ENCODE measurements around the gene PROB1. TPM values are rescaled to one million over a fixed set of nuclear protein-coding genes. Genes with fewer than 3 reads are reported as not detected.
"Not testable (repeated sequence)": the region's sequence is repeated elsewhere in the genome, so short reads cannot be mapped to it uniquely, and the experiment has no call there.

PROB1 gene
- total RNA-seq, 1 donor from 2014 or later: 5.5 TPM

GRCh38 chr5:139393497-139394122 lies 1.3 kb downstream of the PROB1 start:
- intact Hi-C loops (cut with micrococcal nuclease): loop anchor here (2.0 to 10.0 kb wide), 5 partner anchors 101 to 739 kb away; partner anchors contain the start of genes MATR3, SIL1 and UBE2D2

- intact Hi-C loops (cut with micrococcal nuclease): loop anchor here (1.0 to 10.0 kb wide), 7 partner anchors 11 to 738 kb away; partner anchors contain the start of genes MATR3, PAIP2, SIL1 and SPATA24
These were observed 2.0 kb downstream of the PROB1 start for GRCh38 chr5:139392678-139393496.

GRCh38 chr5:139392324-139392677 lies 2.6 kb downstream of the PROB1 start:
- intact Hi-C loops (cut with micrococcal nuclease): loop anchor here (1.0 to 10.0 kb wide), 7 partner anchors 12 to 738 kb away; partner anchors contain the start of genes MATR3, PAIP2, SIL1 and SPATA24

DNA sequence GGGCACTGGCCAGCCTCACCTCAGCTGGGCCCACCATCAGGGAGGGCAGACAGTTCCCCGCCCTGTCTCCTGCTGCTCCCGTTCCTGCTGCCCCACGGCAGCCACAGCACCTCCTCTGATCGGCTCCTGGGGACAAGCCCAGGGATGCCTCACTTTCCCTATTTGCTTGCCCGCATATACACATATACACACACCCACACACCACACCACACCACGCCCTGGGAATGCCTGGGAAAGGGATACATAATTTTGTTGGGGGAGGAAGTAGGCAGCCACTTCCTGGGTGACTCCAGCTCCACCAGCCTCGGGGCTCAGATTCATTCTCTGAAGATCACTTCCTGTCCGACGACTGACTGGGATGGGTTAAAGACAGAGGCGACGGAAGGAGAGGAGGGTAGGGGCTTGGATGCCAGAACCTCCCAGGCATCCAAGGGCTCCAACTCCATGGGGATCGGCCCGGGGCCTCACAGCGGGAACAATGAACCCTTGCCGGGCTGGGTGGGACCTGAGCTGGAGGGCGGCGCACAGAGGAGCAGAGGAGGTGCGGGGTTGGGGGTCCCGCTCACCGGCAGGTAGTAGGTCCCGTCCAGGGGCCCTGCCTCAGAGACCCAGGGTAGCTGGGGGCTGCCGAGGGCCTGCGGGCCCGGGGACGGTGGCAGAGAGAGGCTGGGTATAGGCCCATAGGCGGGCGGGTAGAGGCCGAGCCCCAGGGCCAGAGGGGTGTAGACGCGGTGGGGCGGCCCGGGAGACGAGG lies 3.2 kb downstream of the PROB1 start:
- intact Hi-C loops (cut with micrococcal nuclease): loop anchor here (1.0 to 10.0 kb wide), 7 partner anchors 13 to 737 kb away; partner anchors contain the start of genes MATR3, PAIP2, SIL1 and SPATA24

DNA sequence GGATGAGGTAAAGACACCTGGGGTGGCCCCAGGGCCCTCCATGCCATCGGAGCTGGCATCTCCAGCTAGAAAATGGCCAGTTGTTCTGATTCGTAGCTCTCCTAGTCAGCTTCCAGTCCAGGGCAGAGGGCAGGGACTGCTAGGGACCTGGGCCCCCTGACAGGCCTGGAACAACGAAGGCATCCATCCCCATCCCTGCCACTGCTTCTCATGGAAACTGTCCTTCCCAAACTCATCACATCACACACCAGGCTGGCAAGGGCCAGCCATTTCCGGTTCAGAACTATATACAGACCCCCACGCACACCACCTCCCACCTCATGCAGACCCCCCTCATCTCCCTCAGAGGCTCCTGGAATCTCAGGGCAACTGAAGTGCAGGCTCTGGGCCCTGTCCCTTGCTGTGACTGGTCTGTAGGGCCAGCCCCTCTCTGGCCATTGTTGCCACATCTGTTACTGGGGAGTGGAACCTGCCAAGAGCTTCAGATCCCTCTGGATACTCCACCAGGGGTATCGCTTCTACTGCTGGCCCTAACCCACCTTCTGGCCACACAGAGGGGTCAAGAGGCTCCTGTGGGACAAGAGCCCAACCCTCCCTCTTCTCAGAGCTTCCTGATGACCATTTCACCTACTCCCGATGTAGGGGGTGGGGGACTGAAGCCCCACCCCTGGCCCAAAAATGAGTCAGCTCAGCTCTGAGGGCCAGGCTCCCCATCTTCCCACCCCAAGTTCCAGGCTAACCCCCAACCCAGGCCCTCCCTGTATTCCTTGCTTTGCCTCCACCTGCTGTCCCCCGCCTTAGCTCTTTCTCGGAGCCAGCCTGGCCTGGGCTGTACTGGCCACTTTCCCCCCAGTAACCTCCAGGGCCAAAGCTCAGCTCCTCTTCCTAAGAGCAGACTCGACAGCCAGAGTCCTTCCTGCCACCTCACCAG lies 4.0 kb downstream of the PROB1 start:
- intact Hi-C loops (cut with micrococcal nuclease): loop anchor here (5.0 to 10.0 kb wide), 3 partner anchors 119 to 736 kb away; partner anchors contain the start of gene SIL1

- intact Hi-C loops (cut with micrococcal nuclease): loop anchor here (5.0 to 10.0 kb wide), 3 partner anchors 118 to 735 kb away; partner anchors contain the start of gene SIL1
These were observed 4.9 kb downstream of the PROB1 start, which contains the start of gene MZB1 for GRCh38 chr5:139389701-139390638. TSS of gene MZB1 (minus strand) at chr5:139389913. CDS start at chr5:139389856, 57 bp downstream.

GRCh38 chr5:139388198-139388821 lies 6.6 kb downstream of the PROB1 start:
- intact Hi-C loops (cut with micrococcal nuclease): no loop called here

- intact Hi-C loops (cut with micrococcal nuclease): no loop called here
These were observed 7.2 kb downstream of the PROB1 start for GRCh38 chr5:139387611-139388197.

GRCh38 chr5:139386956-139387355 lies 7.9 kb downstream of the PROB1 start:
- intact Hi-C loops (cut with micrococcal nuclease): not testable (repeated sequence)

- intact Hi-C loops (cut with micrococcal nuclease): no loop called here
These were observed 8.9 kb downstream of the PROB1 start for GRCh38 chr5:139386050-139386438.

DNA sequence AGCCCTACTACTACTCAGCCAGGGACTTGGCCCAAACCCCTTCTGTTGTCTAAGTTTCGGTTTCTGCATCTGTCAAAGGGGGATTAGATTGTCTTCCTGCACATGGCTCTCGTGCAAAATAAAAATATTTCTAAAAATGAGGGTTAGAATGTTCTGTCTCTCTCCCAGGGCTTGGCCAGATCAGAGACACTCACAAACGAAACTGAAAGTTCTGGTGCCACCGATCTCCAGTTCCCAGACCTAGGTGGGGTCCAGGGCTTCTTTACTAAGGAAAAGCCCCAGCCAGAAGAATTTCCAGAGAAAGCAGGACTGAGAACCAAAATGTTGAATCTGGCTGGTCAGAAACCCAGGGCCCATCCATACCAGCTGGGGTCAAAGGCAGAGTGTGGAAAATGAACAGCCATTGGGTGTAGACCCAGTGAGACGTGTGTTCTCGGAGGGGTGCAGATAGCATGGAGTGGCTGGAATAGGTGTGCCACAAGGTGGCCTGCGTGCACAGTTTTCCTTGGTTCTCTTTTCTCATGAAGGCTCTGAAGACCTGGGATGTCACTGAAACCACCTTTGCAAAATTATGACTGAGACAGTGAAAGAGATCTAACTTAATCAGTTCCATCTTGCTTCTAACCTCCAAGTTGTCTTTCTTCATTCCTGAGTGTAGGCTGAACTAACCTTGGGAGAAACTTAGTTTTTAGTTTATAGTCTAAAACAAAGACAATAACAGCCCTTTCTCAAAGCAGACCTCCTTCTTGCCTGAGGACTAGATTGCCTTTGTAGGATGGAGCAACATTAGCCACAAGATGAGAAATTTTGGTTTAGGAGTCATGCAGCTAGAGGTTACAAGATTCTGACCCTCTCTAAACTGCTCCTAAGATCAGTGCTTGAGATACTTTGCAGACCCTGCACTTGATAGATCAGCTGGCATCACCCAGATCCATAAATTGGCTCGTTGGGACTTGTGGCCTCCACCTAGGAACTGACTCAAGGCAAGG lies 9.5 kb downstream of the PROB1 start:
- intact Hi-C loops (cut with micrococcal nuclease): no loop called here

GRCh38 chr5:139384591-139385051 lies 10.3 kb downstream of the PROB1 start:
- intact Hi-C loops (cut with micrococcal nuclease): no loop called here

GRCh38 chr5:139383993-139384590 lies 10.8 kb downstream of the PROB1 start:
- intact Hi-C loops (cut with micrococcal nuclease): no loop called here

DNA sequence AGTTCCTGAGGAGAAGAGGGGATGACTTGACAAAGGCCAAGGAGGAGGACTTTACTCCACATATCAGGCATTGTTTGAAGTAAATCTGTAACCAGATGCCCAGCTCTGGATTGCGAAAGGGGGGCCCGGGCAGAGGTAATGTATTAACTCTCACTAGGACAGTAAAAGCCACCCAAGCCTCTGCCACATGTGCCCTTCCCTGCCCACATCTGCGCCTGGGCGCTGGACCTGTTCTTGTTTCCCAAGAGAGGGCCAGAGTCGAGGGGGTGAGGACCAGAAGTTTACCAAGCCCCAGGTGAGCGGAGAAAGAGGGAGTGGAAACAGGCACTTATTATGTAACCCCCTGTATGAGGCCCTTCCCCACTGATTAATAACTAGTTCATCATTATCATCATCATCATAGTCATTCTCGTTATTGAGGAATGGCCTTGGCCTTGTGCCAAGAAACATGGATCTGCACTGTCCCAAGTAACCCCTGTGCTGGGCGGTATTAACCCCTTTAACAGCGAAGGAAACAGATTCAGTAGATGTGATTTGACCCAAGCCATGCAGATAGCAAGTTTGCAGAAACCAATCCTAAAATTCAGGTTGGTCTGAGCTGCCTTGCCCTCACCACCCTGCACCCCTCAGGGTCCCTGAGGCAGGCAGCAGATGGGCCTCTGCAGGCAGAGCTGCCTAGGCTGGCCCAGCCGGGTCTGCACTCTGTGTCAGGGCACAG lies 11.5 kb downstream of the PROB1 start, which contains the start of gene SLC23A1:
Gene SLC23A1 (minus strand): TSS at position 23 of the 718 bp plus-strand sequence. CDS start 44 bp downstream, outside the sequence.
- intact Hi-C loops (cut with micrococcal nuclease): no loop called here

GRCh38 chr5:139382807-139383206 lies 12.1 kb downstream of the PROB1 start:
- intact Hi-C loops (cut with micrococcal nuclease): no loop called here

All from T-helper 2 cell treated with Interferon-gamma antibody and Interleukin-4, amounts not matched to agents 100 ng/mL and 5 ng/mL, for 36 hours (primary cell).